ENCODE measurements around the gene RER1.

- TF ChIP-seq HMGXB4 (CRISPR knock-in tag; IDR thresholded peaks at IDR 0.05) (no peak), CTCF (IDR thresholded peaks at IDR 0.05) (no peak), FOXK1 (CRISPR knock-in tag; IDR thresholded peaks at IDR 0.05) (no peak), TP53 (CRISPR knock-in tag; IDR thresholded peaks at IDR 0.05) (no peak), ATF1 (CRISPR knock-in tag; IDR thresholded peaks at IDR 0.05) (no peak), MLX (CRISPR knock-in tag; IDR thresholded peaks at IDR 0.05) (no peak), NR3C1 (CRISPR knock-in tag; conservative IDR thresholded peaks at IDR 0.05; ENCODE audit: low read depth) (no peak), ZNF671 (CRISPR knock-in tag; IDR thresholded peaks at IDR 0.05) (no peak), MAX (CRISPR knock-in tag; IDR thresholded peaks at IDR 0.05) (no peak)
Measured at GRCh38 chr1:2454227-2454626, 62.6 kb downstream of the RER1 start.

All from WTC11 (cell line).